SK-N-SH treated with all-trans-retinoic acid at 6 μM for 48 hours (cell line): ENCODE measurements around the gene USP48.

Experiments used
- ATAC-seq: fragments of 200-7000 bp; cut with Tn5 transposase; 3 replicates; pipeline ENCODE4 v1.9.1; 2020; ENCODE audit warnings: mild to moderate bottlenecking, moderate library complexity
- ARNTL ChIP-seq: fragments of 450-650 bp; formaldehyde crosslinking; IDR thresholded peaks from 2 replicates; pipeline ENCODE4 v1.5.0; 2020; ENCODE audit warnings: low read depth, mild to moderate bottlenecking, moderate library complexity, borderline replicate concordance
- BACH2 ChIP-seq: fragments of 250-450 bp; sonication (Bioruptor Pico); IDR thresholded peaks from 2 replicates; pipeline ENCODE4 v1.9.0; 2021; ENCODE audit warnings: mild to moderate bottlenecking, borderline replicate concordance
- CREB5 ChIP-seq: fragments of 250-450 bp; sonication (Bioruptor Pico); IDR thresholded peaks from 2 replicates; pipeline ENCODE4 v1.5.1; 2020; ENCODE audit warnings: low read depth, mild to moderate bottlenecking, moderate library complexity
- CSDC2 ChIP-seq: fragments of 250-450 bp; sonication (Bioruptor Pico); IDR thresholded peaks from 2 replicates; pipeline ENCODE4 v1.5.0; 2020; ENCODE audit warnings: mild to moderate bottlenecking, moderate library complexity
- ESRRG ChIP-seq: fragments of 250-450 bp; sonication (Bioruptor Pico); IDR thresholded peaks from 2 replicates; pipeline ENCODE4 v1.6.1; 2021; ENCODE audit warnings: mild to moderate bottlenecking
- GLIS3 ChIP-seq: fragments of 250-450 bp; sonication (Bioruptor Pico); IDR thresholded peaks from 2 replicates; pipeline ENCODE4 v1.5.0; 2020; ENCODE audit warnings: mild to moderate bottlenecking, moderate library complexity
- ISL1 ChIP-seq: fragments of 250-450 bp; sonication (Bioruptor Pico); IDR thresholded peaks from 2 replicates; pipeline ENCODE4 v2.1.2; 2022; ENCODE audit warnings: mild to moderate bottlenecking, moderate library complexity
- OSR1 ChIP-seq: fragments of 250-450 bp; sonication (Bioruptor Pico); IDR thresholded peaks from 2 replicates; pipeline ENCODE4 v1.8.0; 2022; ENCODE audit warnings: moderate library complexity, mild to moderate bottlenecking, inconsistent platforms
- PATZ1 ChIP-seq: fragments of 250-450 bp; sonication (Bioruptor Pico); IDR thresholded peaks from 2 replicates; pipeline ENCODE4 v1.8.0; 2020; ENCODE audit warnings: mild to moderate bottlenecking, moderate library complexity, borderline replicate concordance
- PPARA ChIP-seq: fragments of 250-450 bp; sonication (Bioruptor Pico); IDR thresholded peaks from 2 replicates; pipeline ENCODE4 v1.5.0; 2020; ENCODE audit warnings: mild to moderate bottlenecking, borderline replicate concordance
- RARB ChIP-seq: fragments of 250-450 bp; sonication (Bioruptor Pico); IDR thresholded peaks from 2 replicates; pipeline ENCODE4 v1.8.0; 2021; ENCODE audit warnings: mild to moderate bottlenecking, moderate library complexity
- SNAI2 ChIP-seq: fragments of 250-450 bp; sonication (Bioruptor Pico); IDR thresholded peaks from 2 replicates; pipeline ENCODE4 v1.5.0; 2020; ENCODE audit warnings: mild to moderate bottlenecking, moderate library complexity
- TCF4 ChIP-seq: fragments of 250-450 bp; sonication (Bioruptor Pico); IDR thresholded peaks from 2 replicates; pipeline ENCODE4 v1.8.0; 2021; ENCODE audit warnings: mild to moderate bottlenecking, moderate library complexity, borderline replicate concordance
- TOX ChIP-seq: fragments of 250-450 bp; sonication (Bioruptor Pico); IDR thresholded peaks from 2 replicates; pipeline ENCODE4 v1.8.0; 2021; ENCODE audit warnings: mild to moderate bottlenecking, moderate library complexity, borderline replicate concordance
- ZC3H10 ChIP-seq: fragments of 250-450 bp; sonication (Bioruptor Pico); IDR thresholded peaks from 2 replicates; pipeline ENCODE4 v1.5.1; 2021; ENCODE audit warnings: mild to moderate bottlenecking, moderate library complexity
- ZFP3 ChIP-seq: fragments of 250-450 bp; sonication (Bioruptor Pico); IDR thresholded peaks from 2 replicates; pipeline ENCODE4 v1.5.0; 2020; ENCODE audit warnings: mild to moderate bottlenecking, moderate library complexity
- ZFP30 ChIP-seq: fragments of 450-650 bp; formaldehyde crosslinking; IDR thresholded peaks from 2 replicates; pipeline ENCODE4 v1.5.0; 2022; ENCODE audit warnings: mild to moderate bottlenecking, moderate library complexity
- ZNF70 ChIP-seq: fragments of 450-650 bp; formaldehyde crosslinking; IDR thresholded peaks from 2 replicates; pipeline ENCODE4 v1.5.0; 2020; ENCODE audit warnings: mild to moderate bottlenecking, moderate library complexity
- ZNF8 ChIP-seq: fragments of 450-650 bp; formaldehyde crosslinking; IDR thresholded peaks from 2 replicates; pipeline ENCODE4 v1.5.0; 2020; ENCODE audit warnings: mild to moderate bottlenecking, moderate library complexity
- TF ChIP-seq, protein P1 (sequence below): fragments of 250-450 bp; sonication (Bioruptor Pico); IDR thresholded peaks from 2 replicates; pipeline ENCODE4 v1.5.1; 2021; ENCODE audit warnings: mild to moderate bottlenecking, moderate library complexity
- TF ChIP-seq, protein P2 (sequence below): fragments of 250-450 bp; sonication (Bioruptor Pico); IDR thresholded peaks from 2 replicates; pipeline ENCODE4 v1.8.0; 2021; ENCODE audit warnings: low read depth, mild to moderate bottlenecking, moderate library complexity, borderline replicate concordance

Gene USP48

DNA sequence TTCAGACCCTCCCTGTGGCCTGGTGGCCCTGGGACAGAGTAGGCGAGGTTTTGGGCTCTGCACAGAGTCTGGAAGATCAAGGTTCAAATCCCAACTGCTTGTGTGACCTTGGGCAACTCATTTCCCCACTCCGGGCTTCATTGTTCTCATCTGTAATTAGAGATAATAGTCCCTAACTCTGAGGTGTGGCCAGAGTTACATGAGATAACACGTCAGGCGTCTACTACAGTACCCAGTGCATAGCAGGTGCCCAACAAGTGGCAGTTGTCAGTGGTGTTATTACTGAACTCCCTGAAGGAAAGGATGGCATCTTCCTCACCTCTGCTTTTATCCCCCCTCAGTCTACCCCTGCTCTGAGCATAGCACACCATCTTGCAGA lies 134.6 kb downstream of the USP48 start:
- TF ChIP-seq TCF4 (CRISPR knock-in tag) (no peak), PPARA (CRISPR knock-in tag) (no peak), TOX (CRISPR knock-in tag) (no peak), BACH2 (no peak), PATZ1 (CRISPR knock-in tag) (no peak), RARB (CRISPR knock-in tag) (no peak), ZNF70 (CRISPR knock-in tag) (no peak), ZFP3 (CRISPR knock-in tag) (no peak), OSR1 (CRISPR knock-in tag) (no peak), ZC3H10 (CRISPR knock-in tag) (no peak), CREB5 (no peak), ARNTL (CRISPR knock-in tag) (no peak), ZFP30 (no peak), ISL1 (CRISPR knock-in tag) (no peak), ESRRG (no peak), ZNF8 (CRISPR knock-in tag) (no peak), CSDC2 (CRISPR knock-in tag) (no peak)
- TF ChIP-seq, protein P1, sequence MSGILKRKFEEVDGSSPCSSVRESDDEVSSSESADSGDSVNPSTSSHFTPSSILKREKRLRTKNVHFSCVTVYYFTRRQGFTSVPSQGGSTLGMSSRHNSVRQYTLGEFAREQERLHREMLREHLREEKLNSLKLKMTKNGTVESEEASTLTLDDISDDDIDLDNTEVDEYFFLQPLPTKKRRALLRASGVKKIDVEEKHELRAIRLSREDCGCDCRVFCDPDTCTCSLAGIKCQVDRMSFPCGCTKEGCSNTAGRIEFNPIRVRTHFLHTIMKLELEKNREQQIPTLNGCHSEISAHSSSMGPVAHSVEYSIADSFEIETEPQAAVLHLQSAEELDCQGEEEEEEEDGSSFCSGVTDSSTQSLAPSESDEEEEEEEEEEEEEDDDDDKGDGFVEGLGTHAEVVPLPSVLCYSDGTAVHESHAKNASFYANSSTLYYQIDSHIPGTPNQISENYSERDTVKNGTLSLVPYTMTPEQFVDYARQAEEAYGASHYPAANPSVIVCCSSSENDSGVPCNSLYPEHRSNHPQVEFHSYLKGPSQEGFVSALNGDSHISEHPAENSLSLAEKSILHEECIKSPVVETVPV (CRISPR knock-in tag), result no peak
- TF ChIP-seq, protein P2, sequence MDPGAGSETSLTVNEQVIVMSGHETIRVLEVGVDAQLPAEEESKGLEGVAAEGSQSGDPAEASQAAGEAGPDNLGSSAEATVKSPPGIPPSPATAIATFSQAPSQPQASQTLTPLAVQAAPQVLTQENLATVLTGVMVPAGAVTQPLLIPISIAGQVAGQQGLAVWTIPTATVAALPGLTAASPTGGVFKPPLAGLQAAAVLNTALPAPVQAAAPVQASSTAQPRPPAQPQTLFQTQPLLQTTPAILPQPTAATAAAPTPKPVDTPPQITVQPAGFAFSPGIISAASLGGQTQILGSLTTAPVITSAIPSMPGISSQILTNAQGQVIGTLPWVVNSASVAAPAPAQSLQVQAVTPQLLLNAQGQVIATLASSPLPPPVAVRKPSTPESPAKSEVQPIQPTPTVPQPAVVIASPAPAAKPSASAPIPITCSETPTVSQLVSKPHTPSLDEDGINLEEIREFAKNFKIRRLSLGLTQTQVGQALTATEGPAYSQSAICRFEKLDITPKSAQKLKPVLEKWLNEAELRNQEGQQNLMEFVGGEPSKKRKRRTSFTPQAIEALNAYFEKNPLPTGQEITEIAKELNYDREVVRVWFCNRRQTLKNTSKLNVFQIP, result no peak
- ATAC-seq, result no peak

DNA sequence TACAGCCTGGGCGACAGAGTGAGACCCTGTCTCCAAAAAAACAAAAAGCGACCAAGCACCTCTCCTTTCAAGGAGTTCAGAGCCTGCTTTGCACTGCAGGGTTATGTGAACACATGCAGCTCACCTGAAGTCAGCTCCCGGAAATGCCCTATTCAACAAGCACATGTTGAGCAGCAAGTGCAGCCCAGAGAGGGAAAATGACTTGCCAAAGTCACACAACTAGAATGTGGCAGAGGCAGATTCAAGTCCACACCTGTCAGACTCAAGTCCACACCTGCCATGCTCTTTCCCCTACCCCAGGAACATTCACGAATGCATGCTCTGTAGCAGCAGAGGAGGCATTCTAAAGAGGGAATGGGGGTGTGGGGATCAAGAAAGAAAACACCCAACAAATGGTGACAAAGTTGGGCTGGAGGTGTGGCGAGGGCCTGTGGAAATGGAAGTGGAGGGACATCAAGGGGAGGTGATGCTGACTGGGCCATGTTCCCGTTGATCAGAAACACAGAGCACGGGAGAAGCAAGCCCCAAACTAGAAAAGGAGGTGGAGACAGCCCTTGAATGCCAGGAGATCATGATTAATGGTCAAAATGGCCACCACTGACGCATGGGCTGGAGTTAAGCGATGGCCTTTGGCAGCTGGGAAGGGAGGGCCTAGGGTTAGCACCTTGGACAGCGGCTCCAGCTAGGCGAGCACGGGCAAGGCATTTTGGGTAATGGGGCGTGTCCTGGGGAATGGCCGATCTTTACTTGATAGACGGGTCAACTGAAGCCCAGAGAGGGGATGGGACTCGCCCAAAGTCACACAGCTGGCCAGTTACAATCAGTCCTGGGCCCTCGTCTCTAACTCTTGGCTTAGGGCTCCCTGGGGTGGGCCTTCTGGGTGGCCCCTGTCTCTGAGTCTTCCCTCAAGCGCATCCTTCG lies 135.3 kb downstream of the USP48 start:
- TF ChIP-seq ZFP3 (CRISPR knock-in tag) (0 out of 2 replicates have a peak, but pooled peaks have one; percentile 49), GLIS3 (CRISPR knock-in tag) (no peak)
- peak; percentile 78 for ATAC-seq

DNA sequence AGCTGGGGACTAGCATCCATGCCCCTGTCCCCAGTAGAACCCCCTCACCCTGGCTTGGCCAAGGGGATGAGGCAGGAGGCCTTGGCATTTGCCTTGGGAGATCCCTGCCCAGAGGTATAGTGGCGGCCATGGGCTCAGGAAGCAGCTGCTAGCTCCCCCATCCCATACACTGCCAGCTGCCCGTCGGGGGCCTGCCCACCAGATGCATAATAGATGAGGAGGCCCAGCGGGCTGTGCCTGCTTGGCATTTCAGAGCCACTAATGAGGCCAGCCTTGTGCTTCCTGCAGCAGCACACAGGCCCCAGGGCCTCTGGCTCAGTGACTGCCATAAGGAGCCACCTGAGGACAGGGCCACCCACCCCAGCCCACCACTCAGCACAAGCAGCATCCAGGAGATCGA lies 137.4 kb downstream of the USP48 start:
- no peak for ATAC-seq
- no peak for TF ChIP-seq OSR1 (CRISPR knock-in tag)
- TF ChIP-seq, protein P1 (CRISPR knock-in tag), result no peak
- TF ChIP-seq ZFP30, result no peak
- no peak for TF ChIP-seq ISL1 (CRISPR knock-in tag)
- TF ChIP-seq ARNTL (CRISPR knock-in tag), result no peak
- TF ChIP-seq RARB (CRISPR knock-in tag), result no peak
- TF ChIP-seq ZC3H10 (CRISPR knock-in tag), result no peak
- TF ChIP-seq TCF4 (CRISPR knock-in tag), result no peak
- TF ChIP-seq TOX (CRISPR knock-in tag), result no peak
- no peak for TF ChIP-seq ZNF70 (CRISPR knock-in tag)
- no peak for TF ChIP-seq CREB5
- no peak for TF ChIP-seq GLIS3 (CRISPR knock-in tag)
- no peak for TF ChIP-seq SNAI2
- no peak for TF ChIP-seq CSDC2 (CRISPR knock-in tag)
- TF ChIP-seq PPARA (CRISPR knock-in tag), result no peak
- TF ChIP-seq, protein P2, result no peak
- TF ChIP-seq PATZ1 (CRISPR knock-in tag), result no peak
